Muscle of arm (tissue), 12 donors: Measurements from ENCODE around the gene TACC2. TPM values are rescaled to one million over a fixed set of nuclear protein-coding genes. Genes with fewer than 3 reads are reported as not detected.
A peak's percentile ranks its signal among the peaks of the same experiment; 100 is the strongest.

Experiments
- DNase-seq: peaks from one replicate; pipeline ENCODE4 v3.0.0-alpha.2; 2013
- polyA plus RNA-seq, 12 donors: library from polyadenylated mRNA; unstranded; fragments of 120-200 nt; gene quantifications; one replicate each; pipeline ENCODE4 v1.2.1, GENCODE V29; 2013; ENCODE audit not compliant: insufficient read length in 12 of 12

Gene TACC2
- polyA plus RNA-seq, 12 donors, result 87.2 to 147 (median 116) TPM; not detected in 1

DNA sequence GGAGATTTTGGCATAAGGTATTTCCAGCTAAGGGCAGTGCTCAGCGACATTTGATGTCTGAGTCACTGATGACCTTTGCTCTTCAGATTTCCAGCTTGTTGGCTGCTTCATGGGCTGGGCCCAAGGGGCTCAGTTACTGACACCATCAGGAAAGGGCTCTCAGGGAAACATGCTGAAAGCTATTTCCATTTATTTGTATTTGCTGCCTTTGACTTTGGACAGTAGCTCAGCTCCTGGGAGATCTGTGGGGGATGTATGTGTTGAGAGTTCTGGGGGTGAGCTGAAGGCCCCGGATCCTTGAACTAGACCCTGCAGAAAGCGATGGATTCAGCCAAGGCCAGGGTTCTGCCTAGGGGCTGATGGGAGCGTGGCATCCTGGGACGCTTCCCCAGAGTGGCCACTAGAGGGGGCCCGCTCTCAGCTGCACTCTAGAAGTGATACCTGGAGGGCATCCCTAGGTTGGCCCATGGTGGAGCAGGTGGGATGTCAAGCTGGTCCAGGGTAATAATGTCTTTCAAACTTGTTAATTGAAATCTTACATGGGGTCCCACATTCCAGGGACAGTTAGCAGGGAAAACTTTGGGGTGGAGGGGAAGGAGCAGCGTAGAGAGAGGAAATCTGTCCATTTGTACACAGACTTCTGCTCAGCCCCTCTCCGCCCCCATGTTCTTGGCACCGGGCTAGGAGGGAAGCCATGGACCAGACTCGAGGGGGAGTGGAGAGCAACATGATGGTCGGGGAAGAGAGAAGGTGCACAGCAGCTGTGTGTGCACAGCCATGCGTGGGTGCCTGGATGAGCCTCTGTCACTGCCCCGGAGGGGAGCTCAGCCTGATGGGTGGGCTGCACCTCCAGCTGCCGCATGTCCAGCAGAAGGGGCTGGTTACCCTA, 279.1 kb downstream of the TACC2 start:
- DNase-seq, result no peak

DNA sequence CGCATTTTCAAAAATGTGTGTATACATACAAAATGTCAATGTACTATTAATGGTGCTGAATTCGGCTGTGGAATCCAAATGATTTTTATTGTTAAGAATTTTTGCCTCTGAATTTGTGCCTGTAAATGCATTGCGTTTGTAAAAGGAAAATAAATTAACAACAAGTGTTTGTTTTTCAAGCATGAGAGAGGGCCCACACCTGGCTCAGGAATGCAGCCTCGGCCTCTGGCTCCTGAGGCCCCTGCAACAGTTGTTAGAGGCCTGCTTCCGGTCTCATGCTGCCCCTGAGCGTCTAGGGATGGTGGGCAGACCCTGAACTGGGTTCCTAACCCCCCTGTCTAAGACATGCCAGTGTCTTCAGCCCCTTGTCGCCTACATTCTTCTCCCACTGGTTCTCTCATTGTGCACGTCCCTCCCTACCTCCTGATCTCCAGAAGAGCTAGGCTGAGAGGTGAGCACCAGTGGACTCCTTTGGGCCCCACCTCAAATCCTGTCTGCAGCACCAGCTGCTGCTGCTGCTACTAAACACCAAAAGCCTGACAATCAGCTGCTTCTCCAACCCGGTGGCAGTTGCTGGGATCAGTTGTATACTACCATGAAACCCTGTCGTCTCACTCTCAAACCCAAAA, 280.2 kb downstream of the TACC2 start:
- DNase-seq, result no peak

DNA sequence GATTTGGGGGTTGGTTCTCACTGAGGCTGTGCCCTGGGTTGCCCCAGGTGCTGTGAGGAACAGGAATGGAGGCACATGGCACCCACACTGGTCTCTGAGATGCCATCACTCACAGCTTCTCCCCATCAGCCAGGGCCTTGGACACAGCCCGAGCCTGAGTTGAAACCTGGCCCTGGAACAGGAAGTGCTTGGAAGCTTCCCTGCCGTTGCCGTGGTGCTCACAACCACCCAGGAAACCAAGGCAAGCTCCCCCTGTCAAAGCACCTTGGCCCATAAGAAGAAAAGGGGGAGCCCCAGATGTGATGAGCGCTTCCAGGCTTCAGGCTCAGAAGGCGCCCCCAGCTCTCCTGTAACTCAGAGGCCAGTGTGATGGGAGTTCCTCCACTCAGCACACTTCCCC, 282.1 kb downstream of the TACC2 start, which contains the start of gene BTBD16:
Gene BTBD16, plus strand, starts transcription at position 221 of the 400 bp plus-strand sequence. CDS start 3,786 bp downstream, outside the sequence.
- no peak for DNase-seq

DNA sequence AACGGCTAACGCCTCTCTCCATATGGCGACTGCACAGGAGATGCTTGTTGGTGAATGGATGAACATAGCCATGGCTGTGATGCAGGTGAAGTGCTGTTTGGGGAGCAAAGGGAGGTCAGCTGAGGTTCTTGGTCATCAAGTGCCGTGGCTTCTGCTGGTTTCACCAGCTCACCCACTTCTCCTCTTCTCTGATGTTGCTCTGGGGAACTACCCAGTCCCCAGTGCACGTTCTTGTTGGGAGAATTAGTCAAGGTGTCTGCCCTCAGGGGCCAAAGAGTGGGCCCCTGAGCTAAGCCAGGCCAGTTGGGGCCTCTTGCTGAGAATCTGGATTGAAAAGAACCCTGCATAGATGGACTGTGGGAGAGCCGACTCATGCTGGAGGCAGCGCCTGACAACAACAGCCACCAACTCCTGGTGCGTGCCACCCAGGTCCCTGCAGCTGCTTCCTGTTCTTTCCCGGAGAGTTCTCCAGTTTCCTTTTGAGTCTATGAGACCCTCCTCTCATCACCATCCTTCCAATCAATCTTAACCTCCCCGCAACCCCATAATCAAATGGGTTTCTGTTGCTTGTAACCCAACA, 285.1 kb downstream of the TACC2 start:
- DNase-seq, result no peak

DNA sequence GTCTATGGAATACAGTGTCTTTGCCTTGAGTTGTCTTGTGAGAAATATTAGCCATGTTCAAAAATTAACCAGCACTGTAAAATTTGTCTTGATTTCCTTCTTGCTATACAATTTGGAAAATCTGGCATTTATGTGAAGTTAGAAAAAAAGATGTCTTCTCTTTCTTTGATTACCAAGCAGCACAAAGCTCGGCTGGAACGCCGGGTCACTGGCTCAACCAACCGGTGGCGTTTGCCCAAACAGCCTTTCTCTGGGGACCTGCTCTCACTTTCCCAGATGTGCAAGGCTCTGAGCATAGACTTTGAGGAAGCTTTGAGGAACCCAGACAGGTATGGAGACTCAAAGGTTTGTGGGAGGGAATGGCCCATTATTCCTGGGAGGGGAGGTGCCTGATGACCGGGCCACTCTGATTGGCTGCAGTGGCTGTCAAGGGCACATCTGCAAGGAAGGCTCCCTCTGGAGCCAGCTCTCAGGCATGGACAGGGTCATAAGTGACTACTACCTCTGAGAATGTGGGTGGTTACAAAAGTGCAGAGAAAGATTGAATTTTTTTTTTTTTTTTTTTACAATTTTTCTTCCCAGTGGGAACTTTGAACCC, 287.7 kb downstream of the TACC2 start:
- no peak for DNase-seq

DNA sequence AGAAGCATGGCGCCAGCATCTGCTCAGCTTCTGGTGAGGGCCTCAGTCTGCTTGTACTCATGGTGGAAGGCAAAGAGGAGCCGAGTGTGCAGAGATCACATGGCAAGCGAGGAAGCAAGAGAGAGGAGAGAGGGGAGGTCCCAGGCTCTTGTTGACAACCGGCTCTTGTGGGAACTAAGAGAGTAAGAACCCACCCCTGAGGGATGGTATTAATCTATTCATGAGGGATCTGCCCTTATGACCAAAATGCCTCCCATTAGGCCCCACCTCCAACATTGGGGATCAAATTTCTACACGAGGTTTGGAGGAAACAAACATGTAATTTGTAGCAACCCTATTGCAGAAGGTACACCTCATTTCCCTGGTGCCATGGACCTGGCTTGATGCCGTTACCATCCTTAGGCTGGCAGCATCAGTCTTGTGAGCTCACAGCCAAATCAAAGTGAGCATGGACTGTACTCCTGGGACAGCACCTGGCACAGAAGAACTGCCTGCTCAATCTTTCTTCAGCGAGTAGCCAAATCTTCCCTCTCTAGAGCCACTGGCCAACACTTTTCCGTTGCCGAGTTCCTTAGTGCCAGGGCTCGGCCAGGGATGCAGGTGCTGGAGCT, 288.7 kb downstream of the TACC2 start:
- no peak for DNase-seq

DNA sequence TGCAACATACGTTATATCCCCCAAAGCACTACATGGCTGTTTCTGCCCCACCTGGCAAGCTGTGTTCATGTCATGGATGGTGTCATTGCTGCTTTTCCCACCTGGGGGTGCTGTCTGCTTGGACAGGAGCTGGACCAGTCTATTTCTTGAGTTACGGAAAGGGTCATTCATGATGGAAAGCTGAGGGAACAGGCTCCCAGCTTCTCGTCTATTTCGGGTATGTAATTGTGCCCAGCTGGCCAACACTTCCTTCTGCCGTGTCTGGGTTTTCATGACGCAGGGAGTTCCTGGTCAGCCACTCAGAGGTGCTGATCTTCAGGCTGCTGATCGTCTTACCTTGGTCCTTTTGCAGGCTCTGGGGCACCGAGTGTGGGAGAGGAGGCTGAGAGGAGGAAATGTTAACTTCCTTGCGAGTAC, 290.8 kb downstream of the TACC2 start:
- DNase-seq, result peak; percentile 46

DNA sequence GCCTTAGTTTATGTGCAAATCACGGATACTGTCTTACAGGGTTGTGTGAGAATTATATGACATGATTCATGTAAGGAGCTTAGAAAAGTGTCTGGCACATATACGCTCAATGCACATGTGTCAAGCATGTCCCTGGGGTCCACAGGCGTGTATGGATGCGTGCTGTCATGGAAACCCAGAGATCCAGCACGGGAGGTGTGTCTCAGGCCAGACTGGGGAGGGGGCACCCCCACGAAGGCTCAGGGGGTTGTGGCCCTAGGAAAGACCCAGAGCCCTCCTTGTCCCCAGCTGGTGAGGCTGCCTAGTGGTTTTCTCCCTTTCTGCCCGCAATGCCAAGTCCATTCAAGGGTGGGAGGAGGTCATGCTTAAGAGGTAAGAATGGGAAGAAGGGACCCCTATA, 291.2 kb downstream of the TACC2 start:
- DNase-seq, result no peak

DNA sequence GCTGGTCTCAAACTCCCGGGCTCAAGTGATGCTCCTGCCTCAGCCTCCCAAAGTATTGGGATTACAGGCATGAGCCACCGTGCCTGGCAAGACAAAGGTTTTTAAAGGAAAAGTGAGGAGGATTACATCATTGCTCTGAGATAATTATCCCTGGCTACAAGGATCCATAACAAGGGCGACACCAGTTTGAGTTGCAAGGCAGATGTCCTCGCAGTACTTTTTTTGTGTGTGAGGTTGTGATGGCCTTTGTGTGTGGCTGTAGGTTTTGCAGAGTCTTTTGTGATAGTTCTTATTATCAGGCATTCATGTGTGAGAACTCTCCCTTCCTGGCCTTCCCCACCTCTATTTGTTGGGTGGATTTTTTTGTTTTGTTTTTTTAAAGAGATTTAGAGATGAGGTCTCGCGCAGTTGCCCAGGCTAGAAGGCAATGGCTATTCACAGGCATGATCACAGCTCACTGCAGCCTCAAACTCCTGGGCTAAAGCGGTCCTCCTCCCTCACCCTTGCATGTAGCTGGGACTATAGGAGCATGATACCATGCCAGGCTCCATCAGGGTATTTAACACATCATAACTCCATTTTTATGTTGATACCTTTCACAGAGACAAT, 292.2 kb downstream of the TACC2 start:
- no peak for DNase-seq

DNA sequence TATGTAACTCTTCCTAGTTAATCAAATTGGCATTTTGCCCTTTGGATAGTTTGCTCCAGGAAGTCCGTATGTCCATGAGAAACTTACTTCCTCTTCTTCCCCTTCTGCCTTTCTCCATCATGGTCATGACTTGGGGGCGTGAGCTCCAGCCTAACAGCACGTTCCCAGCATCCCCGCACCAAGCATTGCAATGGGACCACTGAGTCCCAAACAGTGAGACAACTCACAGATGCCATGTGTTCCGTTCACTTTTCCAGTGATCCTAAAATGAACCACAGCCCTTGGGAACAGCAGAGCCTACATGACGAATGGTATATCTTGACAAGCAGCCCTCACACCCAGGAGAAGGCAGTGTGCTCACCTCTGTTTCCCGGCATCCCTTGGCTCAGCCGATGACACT, 292.8 kb downstream of the TACC2 start:
- no peak for DNase-seq

DNA sequence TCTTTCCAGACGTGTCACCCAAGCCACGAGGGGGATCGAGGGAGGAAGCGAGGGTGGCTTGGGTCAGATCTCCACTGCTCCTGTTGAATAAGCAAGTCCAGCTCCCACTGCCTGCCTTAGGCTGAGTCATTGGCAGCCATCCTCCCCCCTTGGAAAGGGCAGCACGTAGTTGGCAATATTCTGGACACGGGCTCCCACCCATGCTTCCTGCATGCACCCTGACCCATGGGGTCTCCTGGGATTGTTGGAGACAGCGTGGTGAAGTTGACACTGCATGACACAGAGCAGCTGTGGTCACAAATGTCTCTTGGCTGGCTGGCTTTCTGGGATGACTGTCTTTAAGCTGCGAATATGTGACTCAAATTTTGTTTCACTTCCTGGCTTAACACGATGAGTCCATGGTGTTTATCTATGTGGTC, 293.3 kb downstream of the TACC2 start:
- no peak for DNase-seq

DNA sequence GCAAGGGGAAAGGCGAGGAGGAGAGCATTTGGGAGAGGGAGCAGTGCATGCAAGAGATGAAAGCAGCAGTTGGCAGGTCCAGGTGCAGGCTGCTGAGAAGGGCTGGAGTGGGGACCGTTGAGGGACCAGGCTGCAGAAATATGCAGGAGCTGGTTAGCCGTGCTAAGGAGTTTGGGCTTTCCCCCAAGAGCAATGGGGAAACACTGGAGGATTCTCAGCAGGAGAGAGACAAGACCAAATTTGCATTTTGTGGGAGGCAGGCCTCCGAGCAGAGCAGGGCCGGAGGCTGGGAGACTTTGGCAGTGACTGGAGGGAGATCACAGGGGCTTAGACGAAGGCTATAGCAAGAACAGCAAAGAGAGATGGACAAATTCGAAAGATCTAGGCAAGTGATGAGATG, 293.9 kb downstream of the TACC2 start:
- DNase-seq, result no peak

DNA sequence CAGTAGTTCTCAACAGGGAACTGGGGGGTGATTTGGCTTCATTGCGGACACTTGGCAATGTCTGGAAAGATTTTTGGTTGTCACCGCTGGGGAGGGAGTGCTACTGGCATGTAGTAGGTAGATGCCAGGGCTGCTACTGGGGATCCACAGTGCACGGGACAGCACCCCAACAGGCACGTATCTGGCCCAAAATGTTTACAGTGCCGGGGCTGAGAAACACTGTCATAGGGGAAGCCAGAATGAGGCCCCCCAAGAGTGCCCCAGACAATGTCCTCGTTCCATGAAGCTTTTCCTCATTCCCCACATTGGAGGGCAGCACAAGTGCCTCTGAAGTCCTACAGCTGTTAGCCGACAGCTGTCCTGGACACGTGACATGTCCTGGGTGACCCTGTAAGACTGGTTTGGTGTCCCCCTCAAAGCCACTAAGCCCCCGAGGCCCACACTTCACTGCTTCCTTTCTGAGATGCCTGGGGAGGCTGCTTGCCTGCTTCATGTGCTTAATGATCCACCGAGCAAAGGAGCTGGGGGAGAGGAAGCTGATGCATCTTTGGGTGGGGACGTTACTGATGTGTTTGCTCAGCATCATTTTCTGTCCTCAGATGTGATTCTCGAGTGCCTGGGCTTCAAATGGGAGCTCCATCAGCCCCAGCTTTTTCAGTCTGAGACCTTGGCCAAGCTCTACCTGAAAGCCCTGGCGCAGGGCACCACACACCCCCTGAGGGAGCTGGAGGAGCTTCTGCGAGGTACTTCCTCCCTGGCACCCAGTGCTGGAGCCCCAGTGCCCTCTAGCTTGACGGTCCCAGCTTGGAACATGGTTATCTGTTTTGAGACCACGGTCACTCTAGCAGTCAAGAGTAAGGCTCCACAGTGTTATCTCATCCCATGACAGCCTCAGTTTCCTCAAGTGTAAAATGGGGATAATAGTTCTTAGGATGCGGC, 296.8 kb downstream of the TACC2 start:
- no peak for DNase-seq

DNA sequence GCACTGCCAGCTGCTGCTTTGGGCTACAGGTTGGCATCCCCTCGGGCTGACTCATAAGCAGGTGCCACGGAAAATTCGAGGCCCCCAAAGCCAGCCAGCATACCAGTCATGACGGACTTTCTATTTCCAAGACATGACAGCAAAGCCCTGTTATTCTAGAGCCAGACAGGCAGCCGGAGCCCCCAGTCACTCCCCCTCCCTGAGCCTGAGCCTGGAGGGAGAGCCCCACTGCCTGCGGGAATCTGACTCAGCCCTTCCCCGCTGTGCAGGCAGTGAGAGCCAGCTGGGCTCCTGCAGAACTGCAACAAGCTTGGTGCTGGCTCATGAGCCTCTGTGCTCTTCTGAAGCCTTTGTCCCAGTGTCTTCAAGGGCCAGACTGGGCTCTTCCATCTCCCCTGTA, 297.9 kb downstream of the TACC2 start:
- DNase-seq, result peak; percentile 65

DNA sequence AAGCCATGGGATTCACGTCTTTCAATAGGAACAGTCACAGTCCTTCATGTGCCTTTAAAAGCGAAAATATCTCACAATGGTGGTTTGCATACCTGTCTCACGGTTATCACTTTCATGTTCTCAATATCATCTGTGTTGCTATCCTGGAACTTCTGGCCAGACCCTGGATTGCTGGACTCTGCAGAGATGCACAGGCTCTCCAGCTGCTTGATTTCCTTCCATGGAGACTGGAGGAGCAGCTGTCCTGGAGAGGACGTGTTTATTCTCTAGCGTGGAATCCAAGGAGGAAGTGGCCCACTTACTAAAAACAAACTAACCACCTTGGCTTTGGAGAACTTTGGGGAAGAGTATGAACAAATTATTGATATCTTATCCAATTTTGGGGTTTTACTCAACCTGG, 298.6 kb downstream of the TACC2 start:
- DNase-seq, result peak; percentile 61

DNA sequence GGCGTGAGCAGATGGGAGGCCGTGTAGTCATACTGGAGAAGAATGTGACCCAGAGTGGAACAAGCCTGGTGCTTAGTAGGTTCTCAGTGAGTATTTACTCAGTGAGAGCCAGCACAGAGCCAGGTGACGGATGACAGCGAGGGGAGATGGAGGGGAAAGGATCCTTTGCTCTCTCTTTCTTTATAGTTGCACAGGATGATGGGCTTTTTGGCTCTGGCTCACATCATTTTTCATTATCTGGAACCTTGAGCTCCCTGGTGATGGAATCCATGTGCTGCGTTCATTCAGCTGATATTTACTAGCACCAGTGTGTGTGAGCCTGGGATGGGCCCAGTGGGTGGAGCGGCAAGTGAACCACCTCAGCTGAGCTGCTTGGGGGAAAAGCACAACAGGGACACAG, 299.3 kb downstream of the TACC2 start:
- no peak for DNase-seq

DNA sequence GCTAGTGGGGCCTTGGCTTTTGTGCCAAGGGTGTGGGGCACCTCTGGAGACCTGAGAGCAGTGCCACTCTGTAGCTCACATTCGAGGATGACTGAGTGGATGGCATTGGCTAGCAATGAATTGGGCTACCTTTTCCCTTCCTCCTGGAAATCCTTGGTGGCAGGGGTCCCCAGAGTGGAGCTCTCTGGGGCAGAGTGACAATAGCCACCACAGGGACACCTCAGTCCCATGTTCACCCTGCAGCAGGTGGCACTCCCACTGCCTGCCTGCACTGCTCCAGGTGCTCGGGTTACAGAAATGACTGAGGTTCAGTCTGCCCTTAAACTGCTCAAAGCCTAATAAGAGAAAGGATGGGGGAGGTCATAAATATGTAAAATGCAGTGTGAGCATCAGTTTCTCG, 300.0 kb downstream of the TACC2 start:
- DNase-seq, result no peak

DNA sequence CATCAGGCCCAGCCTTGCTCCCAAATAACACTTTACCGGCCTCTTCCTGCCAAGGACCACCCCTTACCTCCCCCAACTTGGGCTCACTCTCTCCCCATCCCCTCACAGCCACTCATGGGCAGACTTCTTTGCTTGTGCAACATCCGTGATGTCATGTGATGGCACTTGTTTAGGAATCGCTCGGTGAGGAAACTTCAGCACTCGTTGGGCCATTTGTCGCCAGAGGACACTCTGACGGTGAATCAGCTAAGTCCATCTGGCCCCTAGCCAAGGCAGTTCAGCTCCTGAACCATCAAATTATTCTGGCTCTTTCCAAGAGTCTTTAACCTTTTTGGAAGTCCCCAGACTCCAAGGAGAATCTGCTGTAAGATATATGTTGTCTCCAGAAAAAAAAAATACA, 301.4 kb downstream of the TACC2 start:
- no peak for DNase-seq

DNA sequence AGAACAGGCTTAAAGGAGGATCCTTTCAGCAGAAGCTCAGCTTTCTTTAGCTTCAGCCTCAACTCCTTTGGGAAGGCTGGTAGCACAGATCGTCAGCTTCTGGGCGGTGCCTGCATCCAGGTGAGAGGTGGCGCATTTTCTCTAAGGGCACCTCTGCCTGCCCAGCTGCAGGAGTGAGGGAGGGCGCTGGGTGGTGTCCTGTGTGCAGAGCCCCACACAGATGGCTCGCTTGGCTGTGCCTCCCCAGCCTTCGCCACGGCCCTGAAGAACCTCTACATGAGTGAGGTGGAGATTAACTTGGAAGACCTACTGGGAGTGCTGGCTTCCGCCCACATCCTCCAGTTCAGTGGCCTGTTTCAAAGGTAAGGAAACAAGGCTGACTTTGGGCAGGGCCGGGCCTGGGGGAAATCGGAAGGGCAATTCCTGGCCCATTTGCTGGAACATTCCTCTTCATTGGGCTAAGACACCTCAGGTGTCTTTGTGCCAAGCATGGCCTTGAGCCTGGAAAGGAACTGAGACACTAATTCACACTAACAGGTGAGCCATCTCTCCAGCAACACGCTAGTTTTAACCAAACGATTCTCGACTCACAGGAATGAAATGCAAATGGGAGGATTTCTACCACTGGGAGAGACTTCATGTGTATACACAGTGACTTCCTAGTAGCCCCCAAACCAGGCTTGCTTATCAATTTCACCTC, 302.0 kb downstream of the TACC2 start:
- DNase-seq, result no peak

DNA sequence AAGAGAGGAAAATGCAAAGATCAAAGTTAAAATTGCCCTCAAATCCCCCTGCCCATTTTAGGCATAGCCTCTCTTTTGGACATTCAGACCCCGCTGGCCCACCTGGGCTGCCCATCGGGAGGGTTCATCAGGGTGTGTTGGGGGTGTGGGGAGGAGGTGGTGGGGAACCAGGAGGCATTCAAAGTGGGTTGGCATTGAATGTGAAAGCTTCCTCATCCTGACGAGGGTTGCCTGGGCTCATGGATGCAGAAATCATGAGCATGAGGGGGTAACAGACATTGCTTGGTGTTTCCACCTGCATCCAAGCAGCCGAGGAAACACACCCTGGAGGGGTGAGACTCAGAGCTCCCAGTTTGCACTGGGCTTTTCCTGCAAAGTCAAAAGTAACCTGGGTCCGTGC, 302.8 kb downstream of the TACC2 start:
- no peak for DNase-seq
